ENCODE measurements around the gene MBLAC1. TPM values are rescaled to one million over a fixed set of nuclear protein-coding genes. Genes with fewer than 3 reads are reported as not detected.

The MBLAC1 gene, protein sequence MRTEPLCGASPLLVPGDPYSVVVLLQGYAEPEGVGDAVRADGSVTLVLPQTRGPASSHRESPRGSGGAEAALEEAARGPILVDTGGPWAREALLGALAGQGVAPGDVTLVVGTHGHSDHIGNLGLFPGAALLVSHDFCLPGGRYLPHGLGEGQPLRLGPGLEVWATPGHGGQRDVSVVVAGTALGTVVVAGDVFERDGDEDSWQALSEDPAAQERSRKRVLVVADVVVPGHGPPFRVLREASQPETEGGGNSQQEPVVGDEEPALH
- total RNA-seq (2022; extraction: Qiagen RNA extraction) = 2.1 to 3.3 TPM (median 3.1 TPM) in 5 replicates

DNA sequence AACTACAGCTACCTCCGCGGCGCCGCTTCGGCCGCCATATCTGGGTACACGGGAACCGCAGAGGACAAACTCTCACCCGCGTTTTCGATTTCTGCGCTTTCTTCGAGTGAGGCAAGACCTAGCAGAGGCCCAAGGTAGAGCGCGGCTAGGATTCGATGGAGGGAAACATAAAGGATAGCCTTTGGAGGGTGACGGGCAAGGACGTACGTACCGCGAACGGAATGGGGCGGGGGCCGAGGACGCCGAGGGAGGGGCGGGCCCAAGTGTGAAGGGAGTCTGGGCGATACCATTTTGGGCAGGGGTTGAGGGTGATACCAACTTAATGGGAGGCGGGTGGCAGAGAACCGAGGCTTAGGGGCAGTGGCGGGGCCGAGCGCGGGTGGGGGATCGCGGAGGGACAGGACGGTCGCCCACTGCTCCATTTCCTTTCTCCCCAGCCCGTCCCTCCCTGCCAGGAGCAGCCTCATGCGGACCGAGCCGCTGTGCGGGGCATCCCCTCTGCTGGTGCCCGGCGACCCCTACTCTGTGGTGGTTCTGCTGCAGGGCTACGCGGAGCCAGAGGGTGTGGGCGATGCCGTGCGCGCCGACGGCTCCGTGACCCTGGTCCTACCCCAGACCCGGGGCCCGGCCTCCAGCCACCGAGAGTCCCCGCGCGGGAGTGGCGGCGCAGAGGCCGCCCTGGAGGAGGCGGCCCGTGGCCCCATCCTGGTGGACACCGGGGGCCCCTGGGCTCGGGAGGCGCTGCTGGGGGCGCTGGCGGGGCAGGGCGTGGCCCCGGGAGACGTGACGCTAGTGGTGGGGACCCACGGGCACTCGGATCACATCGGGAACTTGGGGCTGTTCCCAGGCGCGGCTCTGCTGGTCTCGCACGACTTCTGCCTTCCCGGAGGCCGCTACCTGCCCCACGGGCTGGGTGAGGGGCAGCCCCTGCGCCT, at the start of gene MBLAC1:
Gene MBLAC1, plus strand, starts transcription at position 37 of the 935 bp plus-strand sequence. Its CDS starts 429 bp downstream, at position 466.

DNA sequence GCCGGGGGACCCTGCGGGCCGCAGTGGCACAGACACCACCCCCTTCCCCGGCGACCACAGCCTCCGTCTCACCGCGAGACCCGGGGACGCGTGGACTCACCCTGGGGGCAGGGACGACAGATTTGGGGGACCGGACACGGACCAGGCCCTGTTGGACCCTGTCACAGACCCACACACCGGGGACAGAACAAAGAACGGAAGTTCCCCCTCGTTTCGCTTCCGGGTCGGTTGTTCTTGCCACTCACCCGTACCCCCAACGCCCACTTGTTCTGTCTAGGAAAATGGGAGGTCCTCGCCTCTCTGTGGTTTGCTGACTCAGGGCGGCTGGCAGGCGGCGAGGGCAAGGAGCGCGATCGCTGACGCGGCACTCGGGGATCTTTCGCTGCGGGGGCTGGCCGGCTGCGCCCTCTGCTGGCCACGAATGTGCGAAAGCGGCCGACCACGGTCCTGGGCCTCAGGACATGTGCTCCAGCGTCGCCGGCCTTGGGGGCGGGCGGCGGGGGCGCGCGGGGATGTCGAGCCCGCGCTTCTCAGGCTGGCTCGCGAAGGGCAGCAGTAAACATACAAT, 45.1 kb upstream of the MBLAC1 start, which contains the start of gene ZNF3:
Gene ZNF3, minus strand, starts transcription at position 189 of the 568 bp plus-strand sequence. CDS start 4,366 bp downstream, outside the sequence.

DNA sequence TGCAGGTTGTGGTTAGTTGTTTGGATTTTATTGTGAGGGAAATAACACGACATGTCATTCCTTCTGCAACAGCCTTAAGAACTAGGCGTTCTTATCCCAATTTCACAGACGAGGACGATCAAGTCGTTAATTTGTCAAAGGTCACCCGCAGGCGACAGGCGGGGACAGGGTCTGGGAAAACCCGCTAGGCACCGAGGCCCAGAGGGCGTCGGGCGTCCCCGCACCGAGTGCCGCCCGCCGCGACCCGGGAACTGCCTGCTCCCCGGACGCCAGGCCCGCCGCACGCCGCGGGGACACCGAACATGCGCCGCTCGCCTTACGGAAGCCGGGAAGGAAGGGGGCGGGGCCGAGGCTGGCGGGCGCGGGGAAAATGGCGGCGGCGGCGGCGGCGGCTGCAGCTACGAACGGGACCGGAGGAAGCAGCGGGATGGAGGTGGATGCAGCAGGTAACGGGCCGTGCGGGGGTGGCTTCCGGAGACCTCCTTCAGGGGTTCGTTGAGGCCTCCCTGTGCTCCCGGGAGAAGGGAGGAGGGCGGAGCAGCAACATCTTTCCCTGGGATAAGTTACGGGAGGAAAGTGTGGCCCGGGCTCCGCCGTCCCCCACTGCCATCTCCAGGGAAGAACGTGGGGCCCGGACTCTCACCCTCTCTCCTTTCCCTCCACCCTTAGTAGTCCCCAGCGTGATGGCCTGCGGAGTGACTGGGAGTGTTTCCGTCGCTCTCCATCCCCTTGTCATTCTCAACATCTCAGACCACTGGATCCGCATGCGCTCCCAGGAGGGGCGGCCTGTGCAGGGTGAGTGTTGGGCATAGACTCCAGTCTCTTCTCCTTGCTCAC, 37.9 kb upstream of the MBLAC1 start, which contains the start of gene COPS6:
Gene COPS6, plus strand, starts transcription at position 349 of the 837 bp plus-strand sequence. Its CDS starts 22 bp downstream, at position 371.

DNA sequence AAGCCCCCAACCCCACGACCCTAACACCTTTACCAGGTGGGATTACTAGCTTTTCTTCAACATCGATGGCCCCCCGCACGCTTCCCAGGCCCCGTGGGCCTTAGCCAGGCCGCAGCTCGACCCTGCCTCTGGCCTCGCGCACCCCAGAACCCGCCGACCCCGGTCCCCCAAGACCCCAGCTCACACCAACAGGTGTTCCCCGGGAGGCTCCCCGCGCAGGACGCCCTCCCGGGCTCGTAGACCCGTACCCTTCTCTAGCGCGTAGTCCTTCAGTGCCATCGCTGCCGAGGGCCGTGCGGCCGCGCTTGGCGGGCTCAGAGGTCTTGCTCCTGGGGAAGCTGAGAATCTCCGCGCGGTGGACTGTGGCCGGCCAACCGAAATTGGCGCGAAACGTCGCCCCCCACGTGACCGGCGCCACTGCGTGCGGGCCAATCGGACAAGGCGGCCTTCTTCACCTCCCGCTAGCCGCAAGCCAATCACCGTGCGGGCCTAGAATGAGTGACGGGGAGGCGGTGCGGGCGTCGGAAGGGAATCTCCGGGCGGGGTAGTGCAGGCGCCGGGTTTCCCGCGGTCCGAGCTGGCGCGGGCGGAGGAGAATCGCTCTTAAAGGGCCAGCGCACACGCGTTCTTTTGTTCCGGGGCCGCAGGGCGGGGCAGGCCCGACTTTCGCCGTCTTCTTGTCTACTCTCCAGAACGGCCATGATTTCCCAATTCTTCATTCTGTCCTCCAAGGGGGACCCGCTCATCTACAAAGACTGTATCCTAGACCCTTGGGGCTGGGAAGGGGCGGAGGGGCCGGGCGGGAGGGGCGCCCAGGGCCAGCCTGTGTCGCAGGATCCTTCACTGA, 25.5 kb upstream of the MBLAC1 start, which contains the start of the genes AP4M1 and MCM7:
Gene AP4M1, plus strand, starts transcription at position 628 of the 847 bp plus-strand sequence. Its CDS starts 72 bp downstream, at position 700.
Gene MCM7, minus strand, starts transcription at position 382 of the 847 bp plus-strand sequence. Its CDS starts 103 bp downstream, at position 279.

DNA sequence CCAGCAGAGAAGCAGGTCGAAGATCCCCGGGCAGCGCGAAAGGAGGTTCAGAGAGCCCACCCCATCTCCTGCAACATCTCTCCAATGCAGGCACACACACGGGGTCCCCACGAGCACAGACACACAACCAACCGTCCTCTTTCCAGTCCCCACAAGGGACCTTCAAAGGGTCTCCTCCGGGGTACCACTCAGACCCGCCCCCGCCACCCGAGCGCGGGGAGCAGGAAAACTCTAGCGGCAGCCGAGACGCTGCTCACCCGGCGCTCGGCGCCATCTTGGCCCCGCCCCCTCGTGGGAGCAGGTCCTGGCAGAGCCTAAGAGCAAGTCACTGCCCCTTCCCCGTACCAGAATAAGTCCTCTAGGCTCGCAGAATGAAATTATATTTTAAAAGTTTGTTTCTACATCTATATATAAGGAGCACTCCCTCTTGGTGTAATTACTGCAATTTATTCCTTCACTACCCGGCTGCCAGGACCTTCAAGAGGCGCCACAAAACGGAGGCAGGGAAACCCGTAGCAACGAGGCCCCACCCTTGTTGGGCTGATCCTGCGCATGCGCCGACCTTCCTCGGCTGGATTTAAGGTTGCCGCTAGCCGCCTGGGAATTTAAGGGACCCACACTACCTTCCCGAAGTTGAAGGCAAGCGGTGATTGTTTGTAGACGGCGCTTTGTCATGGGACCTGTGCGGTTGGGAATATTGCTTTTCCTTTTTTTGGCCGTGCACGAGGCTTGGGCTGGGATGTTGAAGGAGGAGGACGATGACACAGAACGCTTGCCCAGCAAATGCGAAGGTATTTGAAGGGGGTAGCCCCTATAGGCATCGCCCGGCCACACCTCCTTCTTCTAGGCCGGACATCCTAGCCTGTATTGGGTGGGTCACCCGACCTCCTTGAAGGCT, 7.4 kb upstream of the MBLAC1 start, which contains the start of the genes CNPY4 and TAF6:
Gene CNPY4, plus strand, starts transcription at position 563 of the 898 bp plus-strand sequence. Its CDS starts 111 bp downstream, at position 674.
Gene TAF6, minus strand, starts transcription at position 287 of the 898 bp plus-strand sequence. CDS start 5,149 bp downstream, outside the sequence.

DNA sequence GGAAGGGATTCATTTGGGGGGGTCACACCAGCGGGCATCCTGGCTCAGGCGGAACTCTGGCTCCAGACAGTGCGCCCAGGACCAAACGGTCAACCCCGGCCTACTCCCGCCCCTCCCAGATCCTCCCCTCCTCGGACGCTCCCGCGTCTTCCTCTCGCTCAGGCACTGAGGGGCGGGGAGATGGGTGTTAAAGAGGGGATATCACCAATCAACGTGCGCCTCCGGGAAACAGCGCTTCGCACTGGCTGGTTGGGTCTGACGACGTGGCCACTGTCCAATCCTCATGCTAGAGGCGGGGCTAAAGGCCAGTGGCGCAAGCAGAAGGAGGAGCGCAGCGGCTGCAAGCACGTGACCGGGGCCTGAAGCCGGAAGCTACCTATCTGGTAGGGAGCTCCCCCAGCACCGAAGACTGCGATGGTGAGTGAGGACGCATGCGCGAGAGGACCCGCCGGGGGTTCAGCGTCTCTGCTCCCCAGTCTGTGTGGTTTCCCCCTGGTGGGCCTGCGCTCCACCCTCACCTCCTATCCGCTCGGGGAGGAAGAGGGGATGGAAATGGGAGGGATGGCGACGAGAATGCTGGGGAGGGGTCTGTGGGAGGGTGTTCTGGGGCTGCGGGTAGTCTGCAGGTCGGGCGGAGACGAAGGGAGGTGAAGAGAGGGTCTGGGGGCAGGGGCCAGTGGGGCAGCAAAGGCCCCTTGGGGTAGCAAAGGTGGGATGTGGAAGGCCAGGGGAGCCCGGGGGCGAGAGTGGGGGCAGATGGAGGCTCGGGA, 22.0 kb downstream of the MBLAC1 start, which contains the start of gene LAMTOR4:
Gene LAMTOR4, plus strand, starts transcription at position 360 of the 770 bp plus-strand sequence. Its CDS starts 55 bp downstream, at position 415.

DNA sequence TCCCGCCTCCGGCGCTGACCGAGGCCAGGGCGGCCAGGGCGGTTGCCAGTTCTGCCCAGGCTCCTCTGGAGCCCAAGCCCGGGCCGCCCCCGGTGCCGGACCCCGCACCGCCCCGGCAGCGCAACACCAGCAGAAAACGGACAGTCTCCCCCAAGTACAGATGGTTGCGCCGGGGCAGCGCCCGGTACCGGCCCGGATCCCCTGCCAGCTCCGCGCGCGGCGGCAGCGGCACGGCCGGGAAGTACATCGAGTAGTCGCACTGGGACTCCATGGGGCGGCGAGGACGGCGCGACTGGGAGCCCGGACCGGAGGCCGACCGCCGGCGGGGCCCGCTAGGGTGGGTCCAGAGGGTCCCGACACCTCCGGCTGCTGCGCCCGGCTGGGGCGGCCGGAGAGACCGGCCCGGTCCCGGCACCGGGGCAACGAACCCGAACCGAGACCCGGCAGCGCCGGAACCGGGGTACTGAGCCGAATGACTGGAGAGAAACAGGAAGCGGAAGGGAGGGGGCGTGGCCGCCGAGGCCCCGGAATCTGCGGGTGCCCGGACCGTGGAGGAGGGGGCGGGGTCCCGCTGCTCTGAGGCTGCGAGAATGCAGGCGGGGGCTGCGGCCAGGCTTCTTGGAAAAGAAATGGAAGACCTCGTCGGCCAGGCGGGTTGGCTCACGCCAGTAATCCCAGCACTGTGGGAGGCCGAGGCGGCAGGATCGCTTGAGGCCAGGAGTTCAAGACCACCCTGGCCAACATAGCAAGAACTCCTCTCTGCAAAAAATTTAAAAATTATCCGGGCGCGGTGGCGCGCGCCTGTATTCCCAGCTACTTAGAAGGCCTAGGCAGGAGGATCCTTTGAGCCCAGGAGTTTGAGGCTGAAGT, 31.7 kb downstream of the MBLAC1 start, which contains the start of gene TRAPPC14:
Gene TRAPPC14, minus strand, starts transcription at position 495 of the 870 bp plus-strand sequence. Its CDS starts 224 bp downstream, at position 271.

DNA sequence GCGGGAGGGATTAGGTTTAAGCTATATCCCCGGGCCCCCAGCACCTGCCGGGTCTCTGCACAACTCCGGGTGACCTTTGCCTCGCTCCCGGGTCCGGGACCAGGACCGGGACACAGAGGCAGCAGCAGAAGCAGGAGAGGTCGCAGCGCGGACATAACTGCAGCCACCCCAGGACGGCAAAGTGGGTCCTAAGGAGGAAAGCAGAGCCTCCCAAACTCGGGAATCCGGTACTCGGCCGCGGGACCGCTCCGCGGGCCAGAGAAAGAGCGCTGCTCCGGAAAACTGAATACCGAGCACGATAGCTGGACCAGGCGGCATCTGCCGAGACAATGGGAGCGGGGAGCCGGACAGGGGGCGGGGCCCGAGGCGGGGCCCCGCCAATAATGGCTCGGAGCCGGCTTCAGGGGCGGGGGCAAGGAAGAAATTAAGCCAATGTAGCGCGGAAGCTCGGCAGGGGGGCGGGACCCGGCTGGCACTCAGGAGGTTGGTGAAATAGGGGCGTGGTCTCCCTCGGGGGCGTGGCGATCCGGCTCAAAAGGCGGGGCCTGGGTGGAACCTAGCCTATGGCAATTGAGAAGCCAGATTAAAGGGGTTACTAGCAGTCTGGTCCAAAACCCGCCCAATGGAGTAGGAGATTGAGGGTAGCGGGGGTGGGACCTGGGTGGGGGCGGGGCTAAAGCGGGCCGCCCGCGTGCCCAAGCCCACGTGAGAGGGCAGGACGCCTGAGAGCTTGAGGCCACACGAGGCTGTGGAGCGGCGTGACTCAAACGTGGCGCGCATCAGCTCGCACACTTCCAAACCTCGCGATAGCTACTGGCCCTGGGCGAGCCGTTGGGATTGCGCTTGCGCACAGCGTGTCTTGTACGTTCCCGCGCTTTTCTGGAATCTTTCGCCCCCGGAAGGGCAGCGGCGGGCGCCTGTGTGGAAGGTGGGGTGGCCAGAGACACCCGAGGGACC, 50.6 kb downstream of the MBLAC1 start, which contains the start of the genes GPC2 and STAG3:
Gene GPC2, minus strand, starts transcription at position 337 of the 957 bp plus-strand sequence. Its CDS starts 182 bp downstream, at position 155.
Gene STAG3, plus strand, starts transcription at position 874 of the 957 bp plus-strand sequence. CDS start 2,639 bp downstream, outside the sequence.

Other genes with a start within 250 kb of the MBLAC1 start
- gene OR2AE1, start 249.9 kb upstream of the MBLAC1 start, total RNA-seq (2022; extraction: Qiagen RNA extraction) = not detected in 5 replicates
- gene TRIM4, start 207.4 kb upstream of the MBLAC1 start, total RNA-seq (2022; extraction: Qiagen RNA extraction) = 24.9 to 30.2 TPM (median 26.4 TPM) in 5 replicates
- 0.16 TPM in 1 of 5 replicates, not detected in the others for gene GJC3, start 197.3 kb upstream of the MBLAC1 start, total RNA-seq (2022; extraction: Qiagen RNA extraction)
- not detected in 5 replicates for gene AZGP1, start 150.9 kb upstream of the MBLAC1 start, total RNA-seq (2022; extraction: Qiagen RNA extraction)
- gene ZKSCAN1, start 111.4 kb upstream of the MBLAC1 start, total RNA-seq (2022; extraction: Qiagen RNA extraction) = 7.0 to 11.8 TPM (median 10.2 TPM) in 5 replicates
- gene ZSCAN21, start 77.2 kb upstream of the MBLAC1 start, total RNA-seq (2022; extraction: Qiagen RNA extraction) = 10.2 to 12.5 TPM (median 11.2 TPM) in 5 replicates
- gene ZNF3, start 45.2 kb upstream of the MBLAC1 start, total RNA-seq (2022; extraction: Qiagen RNA extraction) = 18.0 to 25.2 TPM (median 21.2 TPM) in 5 replicates
- 151 to 186 TPM (median 173 TPM) in 5 replicates for gene COPS6, start 38.0 kb upstream of the MBLAC1 start, total RNA-seq (2022; extraction: Qiagen RNA extraction)
- 224 to 240 TPM (median 235 TPM) in 5 replicates for gene MCM7, start 25.6 kb upstream of the MBLAC1 start, total RNA-seq (2022; extraction: Qiagen RNA extraction)
- 13.6 to 16.3 TPM (median 14.9 TPM) in 5 replicates for gene AP4M1, start 25.3 kb upstream of the MBLAC1 start, total RNA-seq (2022; extraction: Qiagen RNA extraction)
- gene TAF6, start 7.6 kb upstream of the MBLAC1 start, total RNA-seq (2022; extraction: Qiagen RNA extraction) = 61.2 to 74.5 TPM (median 65.1 TPM) in 5 replicates
- 9.1 to 12.2 TPM (median 10.7 TPM) in 5 replicates for gene CNPY4, start 7.3 kb upstream of the MBLAC1 start, total RNA-seq (2022; extraction: Qiagen RNA extraction)
- gene LAMTOR4, start 22.0 kb downstream of the MBLAC1 start, total RNA-seq (2022; extraction: Qiagen RNA extraction) = 134 to 208 TPM (median 177 TPM) in 5 replicates
- 9.0 to 13.9 TPM (median 13.0 TPM) in 5 replicates for gene TRAPPC14, start 31.8 kb downstream of the MBLAC1 start, total RNA-seq (2022; extraction: Qiagen RNA extraction)
- 0.06 to 0.12 TPM (median 0.08 TPM) in 5 replicates for gene GAL3ST4, start 41.6 kb downstream of the MBLAC1 start, total RNA-seq (2022; extraction: Qiagen RNA extraction)
- gene GPC2, start 50.4 kb downstream of the MBLAC1 start, total RNA-seq (2022; extraction: Qiagen RNA extraction) = 0.60 to 1.1 TPM (median 0.95 TPM) in 5 replicates
- gene STAG3, start 51.0 kb downstream of the MBLAC1 start, total RNA-seq (2022; extraction: Qiagen RNA extraction) = 0.07 to 0.52 TPM (median 0.15 TPM) in 5 replicates
- 0.05 TPM in 1 of 5 replicates, not detected in the others for gene PVRIG, start 93.0 kb downstream of the MBLAC1 start, total RNA-seq (2022; extraction: Qiagen RNA extraction)
- not detected in 5 replicates for gene SPDYE3, start 180.7 kb downstream of the MBLAC1 start, total RNA-seq (2022; extraction: Qiagen RNA extraction)
- gene PILRB, start 231.2 kb downstream of the MBLAC1 start, total RNA-seq (2022; extraction: Qiagen RNA extraction) = 21.9 to 28.9 TPM (median 27.4 TPM) in 5 replicates
- gene PILRA, start 246.5 kb downstream of the MBLAC1 start, total RNA-seq (2022; extraction: Qiagen RNA extraction) = 3.3 to 5.4 TPM (median 5.2 TPM) in 5 replicates